ENCODE data around the gene ABLIM3.
A peak's percentile ranks its signal among the peaks of the same experiment; 100 is the strongest.
"Not testable (repeated sequence)": the region's sequence is repeated elsewhere in the genome, so short reads cannot be mapped to it uniquely, and the experiment has no call there.

The ABLIM3 gene

GRCh38 chr5:149187617-149188016 lies 46.3 kb downstream of the ABLIM3 start:
- DNase-seq (ENCODE audit: low read depth, low spot score): not testable (repeated sequence)

- DNase-seq (ENCODE audit: low read depth, low spot score): no peak
Observed at GRCh38 chr5:149188383-149188782, 47.1 kb downstream of the ABLIM3 start.

DNA sequence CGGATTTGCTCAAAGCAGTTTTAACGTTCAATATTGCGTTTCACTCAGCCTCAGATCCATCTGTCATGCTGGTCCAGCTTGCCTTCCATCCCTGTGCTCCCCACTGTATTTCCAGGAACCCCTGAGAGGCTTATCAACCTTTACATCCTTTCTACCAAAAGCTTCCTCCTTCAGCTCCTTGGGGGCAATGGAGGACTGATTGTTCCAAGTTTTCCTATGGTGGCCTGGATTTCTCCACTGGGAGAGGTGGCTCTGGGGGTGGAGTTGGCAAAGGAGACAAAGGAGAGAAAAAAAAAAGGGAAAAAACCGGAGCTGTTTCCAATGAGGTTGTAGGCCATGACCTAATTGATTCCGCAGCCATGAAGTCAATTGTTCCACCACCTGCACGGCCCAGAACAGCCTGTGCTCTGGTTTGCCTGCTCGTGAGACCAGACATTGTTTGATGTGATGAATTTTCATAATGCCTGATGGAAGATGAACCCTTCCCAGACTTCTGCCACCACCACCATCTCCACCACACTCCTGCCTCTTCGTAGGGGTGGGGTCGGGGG lies 54.1 kb downstream of the ABLIM3 start:
- DNase-seq (ENCODE audit: low read depth, low spot score): no peak

DNA sequence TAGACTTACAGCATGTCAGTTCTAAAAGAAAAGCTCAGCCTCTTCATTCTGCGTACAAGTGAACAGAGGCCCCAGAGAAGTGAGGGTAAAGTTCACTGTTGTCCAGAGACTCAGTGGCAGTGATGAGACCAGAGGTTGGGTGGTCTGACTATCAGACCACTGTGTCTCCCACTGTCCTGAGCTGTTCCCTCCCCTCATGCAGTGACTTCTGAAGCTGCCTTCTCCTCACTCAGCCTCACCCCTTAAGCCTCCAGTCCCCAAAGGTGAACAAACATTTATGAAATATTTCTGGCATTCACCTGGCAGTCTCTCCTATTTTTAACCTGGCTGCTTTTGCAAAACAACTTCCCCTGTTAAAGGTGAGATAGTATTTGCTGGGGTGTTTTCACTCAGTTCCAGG lies 54.7 kb downstream of the ABLIM3 start:
- DNase-seq (ENCODE audit: low read depth, low spot score): no peak

DNA sequence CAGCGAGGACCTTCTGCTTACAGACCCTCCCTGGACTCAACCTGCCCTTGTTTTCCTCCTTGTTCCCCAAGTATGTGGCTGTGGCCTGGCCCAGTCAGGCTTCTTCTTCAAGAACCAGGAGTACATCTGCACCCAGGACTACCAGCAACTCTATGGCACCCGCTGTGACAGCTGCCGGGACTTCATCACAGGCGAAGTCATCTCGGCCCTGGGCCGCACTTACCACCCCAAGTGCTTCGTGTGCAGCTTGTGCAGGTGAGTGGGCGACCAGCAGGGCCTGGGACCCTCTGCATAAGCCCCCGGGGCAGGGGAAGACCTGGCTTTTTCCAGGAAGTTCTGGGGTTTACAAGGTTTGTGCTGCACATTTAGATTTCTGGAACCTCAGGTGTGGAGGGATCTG lies 56.9 kb downstream of the ABLIM3 start:
- DNase-seq (ENCODE audit: low read depth, low spot score): no peak

GRCh38 chr5:149200355-149200754 lies 59.1 kb downstream of the ABLIM3 start:
- DNase-seq (ENCODE audit: low read depth, low spot score): no peak

DNA sequence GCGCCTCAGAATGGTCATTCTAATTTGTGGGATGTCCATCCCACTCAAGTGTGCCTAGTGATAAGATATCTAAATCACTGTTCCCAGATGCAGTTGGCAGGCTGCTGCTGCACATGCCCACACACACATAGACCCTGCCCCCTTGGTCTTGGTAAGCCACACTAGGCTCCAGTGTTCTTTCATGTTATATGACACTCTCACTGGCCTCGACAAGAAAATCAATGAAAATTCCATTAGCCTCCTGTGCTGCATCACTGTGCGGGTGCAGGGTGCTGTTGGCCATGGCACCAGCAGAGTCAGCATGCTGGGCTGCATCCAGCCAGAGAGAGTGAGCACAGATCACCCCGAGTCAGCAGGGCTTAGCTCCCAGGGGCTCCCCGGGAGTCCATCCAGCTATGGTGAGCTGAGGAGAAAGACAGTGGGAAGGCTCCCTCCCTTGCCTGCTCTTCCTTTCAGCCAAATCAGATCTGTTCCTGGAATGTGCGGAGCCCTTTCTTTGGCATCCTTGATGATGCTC lies 59.9 kb downstream of the ABLIM3 start:
- DNase-seq (ENCODE audit: low read depth, low spot score): no peak

- DNase-seq (ENCODE audit: low read depth, low spot score): no peak
Observed at GRCh38 chr5:149202910-149203451, 61.7 kb downstream of the ABLIM3 start.

- DNase-seq (ENCODE audit: low read depth, low spot score): no peak
Observed at GRCh38 chr5:149203921-149204441, 62.7 kb downstream of the ABLIM3 start.

DNA sequence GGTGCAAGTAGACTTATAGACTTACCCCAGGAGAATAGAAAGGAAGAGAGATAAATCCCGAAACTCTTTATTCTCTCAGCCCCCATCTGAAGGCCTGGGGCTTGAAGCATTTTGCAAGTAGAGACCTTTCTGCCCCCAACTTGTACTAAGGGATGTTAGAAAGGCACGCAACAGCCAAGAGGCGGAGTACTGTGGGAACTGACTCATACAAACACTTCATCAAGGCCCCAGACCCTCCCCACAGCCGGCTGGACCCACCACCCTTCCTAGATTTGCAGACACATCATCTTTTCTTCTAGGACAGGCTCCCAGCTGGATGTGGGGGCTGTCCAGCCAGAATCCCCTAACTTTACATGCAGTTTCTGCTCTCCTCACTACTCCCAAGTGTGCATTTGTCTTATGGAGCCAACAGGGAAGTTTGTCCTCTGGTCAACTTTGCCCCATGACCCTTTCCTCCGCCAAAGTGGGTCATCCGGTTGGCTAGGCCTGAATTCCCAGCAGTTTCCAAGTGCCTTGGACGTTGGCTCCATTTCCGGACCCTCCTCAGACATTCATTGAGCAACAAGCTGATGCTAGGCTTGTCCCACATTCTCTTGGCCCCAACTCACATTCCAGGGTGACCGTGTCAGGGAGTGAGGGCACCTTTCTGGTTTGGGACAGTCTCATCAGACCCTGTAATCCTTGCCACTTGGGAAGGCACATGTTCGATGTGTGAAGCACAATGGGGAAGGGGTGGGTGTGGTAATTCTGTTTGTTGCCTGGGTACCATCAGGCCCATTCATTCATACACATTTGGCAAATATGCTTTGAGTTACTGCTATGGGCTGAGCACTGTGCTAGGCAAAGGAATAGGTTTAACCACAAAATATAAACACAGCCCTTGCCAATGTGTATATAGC lies 64.6 kb downstream of the ABLIM3 start:
- DNase-seq (ENCODE audit: low read depth, low spot score): no peak

DNA sequence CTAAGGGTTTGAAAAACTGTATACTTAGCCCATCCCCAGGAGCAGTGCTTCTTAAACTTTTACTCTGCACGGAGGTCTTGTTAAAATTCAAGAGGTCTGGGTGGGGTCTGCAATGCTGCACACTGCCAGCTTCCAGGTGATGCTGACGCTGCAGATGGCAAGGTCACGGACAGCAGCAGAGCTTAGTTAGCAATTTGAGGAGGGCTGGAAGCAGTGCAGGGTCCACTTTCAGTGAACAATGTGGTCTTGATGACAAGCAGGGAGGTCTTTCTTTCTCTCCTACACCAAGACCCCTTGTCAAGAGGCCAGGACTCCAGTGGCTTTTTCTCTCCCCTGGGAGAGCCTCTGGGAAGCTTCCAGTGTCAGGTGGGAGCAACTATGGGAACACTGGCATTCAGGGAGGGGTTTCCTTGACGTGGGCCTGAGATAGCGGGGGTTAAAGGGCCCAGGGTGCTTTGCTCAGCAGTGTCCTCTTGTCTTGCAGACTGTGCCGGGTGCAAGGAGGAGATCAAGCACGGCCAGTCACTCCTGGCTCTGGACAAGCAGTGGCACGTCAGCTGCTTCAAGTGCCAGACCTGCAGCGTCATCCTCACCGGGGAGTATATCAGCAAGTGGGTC lies 65.3 kb downstream of the ABLIM3 start:
- DNase-seq (ENCODE audit: low read depth, low spot score): no peak

GRCh38 chr5:149207831-149208230 lies 66.5 kb downstream of the ABLIM3 start:
- DNase-seq (ENCODE audit: low read depth, low spot score): no peak

DNA sequence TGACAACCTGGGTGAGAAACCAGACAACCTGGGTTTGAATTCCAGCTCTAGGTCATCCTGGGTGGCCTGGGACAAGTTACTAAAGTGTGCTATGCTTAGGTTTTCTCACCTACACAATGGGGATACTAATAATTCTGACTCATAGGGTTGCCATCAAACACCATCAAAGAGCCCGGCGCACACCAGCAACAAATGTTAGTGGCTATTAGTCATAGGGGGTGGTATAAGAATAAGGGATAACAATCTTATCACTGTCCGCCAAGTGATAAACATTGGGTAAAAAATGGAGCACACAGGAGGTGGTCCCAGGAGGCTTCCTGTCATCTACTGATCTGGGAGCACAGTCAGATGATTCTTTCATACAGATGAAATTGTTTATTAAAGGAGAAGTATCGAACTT lies 68.9 kb downstream of the ABLIM3 start:
- no peak for DNase-seq (ENCODE audit: low read depth, low spot score)

DNA sequence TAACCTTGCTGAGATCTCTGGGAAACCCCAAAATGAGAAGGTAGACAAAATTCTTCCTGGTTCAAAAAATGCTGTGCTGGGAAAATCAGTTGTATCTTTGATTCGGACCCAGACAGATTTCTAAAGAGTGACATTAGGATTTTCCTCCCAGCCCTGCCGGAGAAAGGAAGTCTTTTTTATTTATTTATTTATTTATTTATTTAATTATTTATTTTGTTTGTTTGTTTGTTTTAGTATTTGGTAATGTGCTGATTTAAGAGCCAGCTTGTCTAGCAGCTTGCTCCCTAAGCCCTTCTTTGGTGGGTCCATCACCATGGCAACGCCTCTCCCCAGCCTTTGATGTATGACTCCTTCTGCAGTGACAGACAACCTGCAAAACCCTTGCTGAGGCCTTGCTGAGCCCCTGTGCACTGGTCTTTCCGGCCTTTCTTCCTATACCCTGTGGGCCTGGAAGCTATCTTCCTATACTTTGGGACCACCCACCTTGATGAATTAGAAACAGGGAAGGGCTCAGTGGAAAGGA lies 69.7 kb downstream of the ABLIM3 start:
- peak; percentile 27 for DNase-seq (ENCODE audit: low read depth, low spot score)

GRCh38 chr5:149211566-149211965 lies 70.3 kb downstream of the ABLIM3 start:
- no peak for DNase-seq (ENCODE audit: low read depth, low spot score)

- no peak for DNase-seq (ENCODE audit: low read depth, low spot score)
Observed at GRCh38 chr5:149212198-149212951, 71.1 kb downstream of the ABLIM3 start.

GRCh38 chr5:149213264-149213880 lies 72.1 kb downstream of the ABLIM3 start:
- DNase-seq (ENCODE audit: low read depth, low spot score): no peak

GRCh38 chr5:149215478-149216090 lies 74.3 kb downstream of the ABLIM3 start:
- DNase-seq (ENCODE audit: low read depth, low spot score): no peak

GRCh38 chr5:149216496-149216895 lies 75.2 kb downstream of the ABLIM3 start:
- no peak for DNase-seq (ENCODE audit: low read depth, low spot score)
